ENCODE data around the gene ZNF44. TPM values are rescaled to one million over a fixed set of nuclear protein-coding genes. Genes with fewer than 3 reads are reported as not detected.

Gene ZNF44
- total and polyA plus RNA-seq, 9 of the 15 experiments (the other 6 are each of a cell fraction or from before 2014, with no cell fraction given), result 2.6 to 8.3 (median 4.4) TPM

GRCh38 chr19:12294249-12295158 is at the start of gene ZNF44 (continued):
- TF ChIP-seq TSHZ1 (CRISPR knock-in tag; IDR thresholded peaks at IDR 0.05) (no peak), ZNF23 (CRISPR knock-in tag; IDR thresholded peaks at IDR 0.05) (no peak), SRSF7 (optimal IDR thresholded peaks at IDR 0.05; ENCODE audit: low read depth, low read length) (no peak), MEF2A (IDR thresholded peaks at IDR 0.05; ENCODE audit: control insufficient read depth, low read depth, low read length) (no peak), ZNF589 (CRISPR knock-in tag; IDR thresholded peaks at IDR 0.05; ENCODE audit: low read depth) (no peak), POLR3G (IDR thresholded peaks at IDR 0.05; ENCODE audit: extremely low read depth, insufficient read length, insufficient replicate concordance) (no peak), SOX6 (IDR thresholded peaks at IDR 0.05) (0 out of 2 replicates have a peak, but pooled peaks have one; percentile 34), XRCC5 (IDR thresholded peaks at IDR 0.05; ENCODE audit: low read depth, low read length) (no peak), ADNP (tag; IDR thresholded peaks at IDR 0.05) (no peak), FUS (optimal IDR thresholded peaks at IDR 0.05; ENCODE audit: low read depth, low read length) (no peak), RREB1 (CRISPR knock-in tag; IDR thresholded peaks at IDR 0.05) (0 out of 2 replicates have a peak, but pooled peaks have one; percentile 28), SP1 (CRISPR knock-in tag; IDR thresholded peaks at IDR 0.05) (peak; percentile 68), KLF1 (tag; IDR thresholded peaks at IDR 0.05) (no peak), THAP12 (CRISPR knock-in tag; IDR thresholded peaks at IDR 0.05) (0 out of 2 replicates have a peak, but pooled peaks have one; percentile 23), ELF2 (CRISPR knock-in tag; IDR thresholded peaks at IDR 0.05) (no peak), MCM2 (IDR thresholded peaks at IDR 0.05; ENCODE audit: low read depth) (no peak)

Data from K562 (cell line).